ENCODE results near the gene PTCH1. TPM values are rescaled to one million over a fixed set of nuclear protein-coding genes. Genes with fewer than 3 reads are reported as not detected.

Gene PTCH1
- total and polyA plus RNA-seq, 10 of the 15 experiments (the other 5 are each of a cell fraction or from before 2014, with no cell fraction given): 0.16 to 6.1 (median 2.6) TPM

GRCh38 chr9:95437559-95437958 is 79.2 kb downstream of the PTCH1 start:
- Histone ChIP-seq H3K4me1 (ENCODE audit: control insufficient read depth, insufficient read depth, low read length) (no peaks in the 10 kb centered on the region), H3K27me3 (replicated peaks in 1 of 2; ENCODE audit: control insufficient read depth in 2 of 2, insufficient read depth in 2 of 2, low read length in 1 of 2) (no peaks in the 10 kb centered on the region), H3K27ac (ENCODE audit: control insufficient read depth, insufficient read depth) (no peak overlapping the region), H4K20me1 (ENCODE audit: control insufficient read depth, insufficient read depth) (no peaks in the 10 kb centered on the region), H3K9me3 (replicated peaks; ENCODE audit: control insufficient read depth, insufficient read depth, low read length) (no peaks in the 10 kb centered on the region), H3K36me3 (ENCODE audit: control insufficient read depth in 2 of 2, insufficient read depth in 2 of 2, low read length in 1 of 2) (no peaks in the 10 kb centered on the region; a peak in 1 of 4 replicates), H2AFZ (ENCODE audit: control insufficient read depth, low read depth, low read length) (no peak overlapping the region), H3K79me2 (ENCODE audit: control insufficient read depth, insufficient read depth, low read length) (no peaks in the 10 kb centered on the region), H3K4me3 (no peak overlapping the region), H3K9ac (ENCODE audit: control insufficient read depth, insufficient read depth, low read length) (no peak overlapping the region), H3K4me2 (ENCODE audit: control insufficient read depth, insufficient read depth) (no peak overlapping the region)
- intact Hi-C loops (cut with micrococcal nuclease; ENCODE audit: unreplicated experiment): no loop called here
- ChIA-PET SMC1A (ENCODE audit: uncharacterized antibody, unreplicated experiment) (no interaction called here), CTCF (no interaction called here), POLR2A (interaction anchor here (0.7 kb wide), 1 partner anchor 145 kb away, joined by 4 read pairs; no protein-coding TSS in a partner anchor), RAD21 (ENCODE audit: unreplicated experiment) (no interaction called here)
- BruUV-seq (replicated peaks): no TSS peak
- FAIRE-seq (no peak), ATAC-seq (no peak), DNase-seq (ENCODE audit: low read depth, low spot score) (no peak)
- WGBS (ENCODE audit: insufficient coverage, insufficient replicate concordance, low lambda C conversion rate, missing lambda C conversion rate): 85% methylated on average over 6 of the region's 6 CpGs
- TF ChIP-seq FOS (IDR thresholded peaks at IDR 0.05; ENCODE audit: borderline replicate concordance, extremely low read depth, insufficient read length) (no peak), SPI1 (IDR thresholded peaks at IDR 0.05; ENCODE audit: borderline replicate concordance, insufficient read depth, low read depth, low read length) (no peak), RBBP5 (conservative IDR thresholded peaks at IDR 0.05) (no peak), EED (IDR thresholded peaks at IDR 0.05; ENCODE audit: low read depth) (no peak), ZBTB33 (IDR thresholded peaks at IDR 0.05) (no peak), NFIC (IDR thresholded peaks at IDR 0.05; ENCODE audit: low read depth, low read length) (no peak), RAD51 (IDR thresholded peaks at IDR 0.05) (no peak), MYB (IDR thresholded peaks at IDR 0.05; ENCODE audit: borderline replicate concordance, low read depth, low read length) (no peak), ZNF592 (IDR thresholded peaks at IDR 0.05) (no peak)
- TF ChIP-seq, protein P1, sequence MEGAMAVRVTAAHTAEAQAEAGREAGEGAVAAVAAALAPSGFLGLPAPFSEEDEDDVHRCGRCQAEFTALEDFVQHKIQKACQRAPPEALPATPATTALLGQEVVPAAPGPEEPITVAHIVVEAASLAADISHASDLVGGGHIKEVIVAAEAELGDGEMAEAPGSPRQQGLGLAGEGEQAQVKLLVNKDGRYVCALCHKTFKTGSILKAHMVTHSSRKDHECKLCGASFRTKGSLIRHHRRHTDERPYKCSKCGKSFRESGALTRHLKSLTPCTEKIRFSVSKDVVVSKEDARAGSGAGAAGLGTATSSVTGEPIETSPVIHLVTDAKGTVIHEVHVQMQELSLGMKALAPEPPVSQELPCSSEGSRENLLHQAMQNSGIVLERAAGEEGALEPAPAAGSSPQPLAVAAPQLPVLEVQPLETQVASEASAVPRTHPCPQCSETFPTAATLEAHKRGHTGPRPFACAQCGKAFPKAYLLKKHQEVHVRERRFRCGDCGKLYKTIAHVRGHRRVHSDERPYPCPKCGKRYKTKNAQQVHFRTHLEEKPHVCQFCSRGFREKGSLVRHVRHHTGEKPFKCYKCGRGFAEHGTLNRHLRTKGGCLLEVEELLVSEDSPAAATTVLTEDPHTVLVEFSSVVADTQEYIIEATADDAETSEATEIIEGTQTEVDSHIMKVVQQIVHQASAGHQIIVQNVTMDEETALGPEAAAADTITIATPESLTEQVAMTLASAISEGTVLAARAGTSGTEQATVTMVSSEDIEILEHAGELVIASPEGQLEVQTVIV (IDR thresholded peaks at IDR 0.05; ENCODE audit: borderline replicate concordance, partially characterized antibody): no peak
- TF ChIP-seq, protein P2, sequence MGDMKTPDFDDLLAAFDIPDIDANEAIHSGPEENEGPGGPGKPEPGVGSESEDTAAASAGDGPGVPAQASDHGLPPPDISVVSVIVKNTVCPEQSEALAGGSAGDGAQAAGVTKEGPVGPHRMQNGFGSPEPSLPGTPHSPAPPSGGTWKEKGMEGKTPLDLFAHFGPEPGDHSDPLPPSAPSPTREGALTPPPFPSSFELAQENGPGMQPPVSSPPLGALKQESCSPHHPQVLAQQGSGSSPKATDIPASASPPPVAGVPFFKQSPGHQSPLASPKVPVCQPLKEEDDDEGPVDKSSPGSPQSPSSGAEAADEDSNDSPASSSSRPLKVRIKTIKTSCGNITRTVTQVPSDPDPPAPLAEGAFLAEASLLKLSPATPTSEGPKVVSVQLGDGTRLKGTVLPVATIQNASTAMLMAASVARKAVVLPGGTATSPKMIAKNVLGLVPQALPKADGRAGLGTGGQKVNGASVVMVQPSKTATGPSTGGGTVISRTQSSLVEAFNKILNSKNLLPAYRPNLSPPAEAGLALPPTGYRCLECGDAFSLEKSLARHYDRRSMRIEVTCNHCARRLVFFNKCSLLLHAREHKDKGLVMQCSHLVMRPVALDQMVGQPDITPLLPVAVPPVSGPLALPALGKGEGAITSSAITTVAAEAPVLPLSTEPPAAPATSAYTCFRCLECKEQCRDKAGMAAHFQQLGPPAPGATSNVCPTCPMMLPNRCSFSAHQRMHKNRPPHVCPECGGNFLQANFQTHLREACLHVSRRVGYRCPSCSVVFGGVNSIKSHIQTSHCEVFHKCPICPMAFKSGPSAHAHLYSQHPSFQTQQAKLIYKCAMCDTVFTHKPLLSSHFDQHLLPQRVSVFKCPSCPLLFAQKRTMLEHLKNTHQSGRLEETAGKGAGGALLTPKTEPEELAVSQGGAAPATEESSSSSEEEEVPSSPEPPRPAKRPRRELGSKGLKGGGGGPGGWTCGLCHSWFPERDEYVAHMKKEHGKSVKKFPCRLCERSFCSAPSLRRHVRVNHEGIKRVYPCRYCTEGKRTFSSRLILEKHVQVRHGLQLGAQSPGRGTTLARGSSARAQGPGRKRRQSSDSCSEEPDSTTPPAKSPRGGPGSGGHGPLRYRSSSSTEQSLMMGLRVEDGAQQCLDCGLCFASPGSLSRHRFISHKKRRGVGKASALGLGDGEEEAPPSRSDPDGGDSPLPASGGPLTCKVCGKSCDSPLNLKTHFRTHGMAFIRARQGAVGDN (IDR thresholded peaks at IDR 0.05): no peak
- in situ Hi-C loops (cut with MboI): no loop called here

Measured in GM12878 (cell line).